Natural killer cell treated with Interleukin-12 subunit alpha and Interleukin-12 subunit beta and Interleukin-15 and Interleukin-18, amount 100 ng/mL, for 72 hours (primary cell): Measurements from ENCODE around the gene EPSTI1. TPM values are rescaled to one million over a fixed set of nuclear protein-coding genes. Genes with fewer than 3 reads are reported as not detected.

Experiments
- ATAC-seq, 2 donors: fragments of 150-1000 bp; cut with Tn5 transposase in 1 of 2; sonication (Bioruptor Pico), chemical (Tn5 transposase) in 1 of 2; 2 replicates each; pipeline ENCODE4 v1.10.0; 2021
- DNase-seq: peaks from one replicate; pipeline ENCODE4 v3.0.0; 2022; ENCODE audit warnings: low spot score
- H3K27ac Mint-ChIP-seq, 2 donors: 1 replicate in 1 of 2; 2 replicates in 1 of 2; pipeline ENCODE4 v1.8.0; 2022; ENCODE audit warnings: mixed read lengths in 2 of 2, mild to moderate bottlenecking in 1 of 2, moderate library complexity in 1 of 2
- H3K27me3 Mint-ChIP-seq, 2 donors: 1 replicate in 1 of 2; 2 replicates in 1 of 2; pipeline ENCODE4 v1.8.0; 2022; ENCODE audit warnings: mixed read lengths in 2 of 2
- H3K36me3 Mint-ChIP-seq: one replicate; pipeline ENCODE4 v1.8.0; 2022; ENCODE audit warnings: mixed read lengths
- H3K4me1 Mint-ChIP-seq, 2 donors: 1 replicate in 1 of 2; 2 replicates in 1 of 2; pipeline ENCODE4 v1.8.0; 2022; ENCODE audit warnings: low read depth in 2 of 2, mixed read lengths in 2 of 2, mild to moderate bottlenecking in 1 of 2
- H3K4me3 Mint-ChIP-seq: one replicate; pipeline ENCODE4 v1.8.0; 2022; ENCODE audit warnings: mixed read lengths
- H3K9me3 Mint-ChIP-seq: 2 replicates; pipeline ENCODE4 v1.8.0; 2022; ENCODE audit warnings: mixed read lengths
- total RNA-seq, 2 donors: library from RNA; stranded (reverse); gene quantifications; one replicate each; pipeline ENCODE4 v1.2.3, GENCODE V29; 2022

The EPSTI1 gene
- total RNA-seq, 2 donors from 2014 or later = 29.6 to 37.9 TPM

- no peak for ATAC-seq
- Mint-ChIP-seq H3K27ac (no peak overlapping the region), H3K27me3 (peaks cover under 1 to 2% of the 10 kb centered on the region in 2 donors), H3K4me1 (peaks cover 9 to 14% of the 10 kb centered on the region in 2 donors), H3K9me3 (no peaks in the 10 kb centered on the region), H3K36me3 (peaks cover 7% of the 10 kb centered on the region), H3K4me3 (no peak overlapping the region)
- DNase-seq = no peak
Measured at GRCh38 chr13:42885325-42885724, 106.7 kb downstream of the EPSTI1 start.

DNA sequence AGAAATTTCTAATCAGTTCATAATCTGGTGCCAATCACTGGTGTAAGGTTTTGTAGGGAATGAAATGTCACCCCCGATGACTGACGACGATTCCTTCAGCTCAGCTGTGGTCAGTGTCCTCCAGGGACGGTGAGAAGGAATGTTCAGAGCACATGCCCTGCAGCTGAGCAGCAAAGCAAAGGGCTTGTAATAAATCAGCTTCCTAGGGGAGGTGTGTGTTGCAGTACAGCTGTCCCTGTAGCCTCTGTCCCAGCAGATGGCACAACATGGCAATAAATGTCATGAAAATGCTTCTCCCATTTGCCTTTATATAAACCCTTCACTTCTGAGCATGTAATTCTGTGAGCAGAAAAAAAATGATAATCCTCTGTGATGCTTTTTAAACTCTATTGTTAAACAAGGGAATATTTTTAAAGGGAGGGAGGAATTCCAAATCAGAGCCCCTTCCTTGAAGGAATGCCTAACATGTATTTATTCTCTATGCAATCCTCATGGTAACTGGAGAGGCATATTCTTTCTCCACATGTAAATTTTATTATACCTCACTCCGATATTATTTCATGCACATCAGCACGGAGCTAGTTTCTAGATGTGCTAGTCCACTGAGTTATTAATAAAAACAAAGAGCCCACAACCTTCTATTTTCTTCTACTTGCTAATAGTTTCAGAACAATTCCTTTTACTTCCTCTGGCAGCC is 108.1 kb downstream of the EPSTI1 start:
- no peak overlapping the region for H3K4me3 Mint-ChIP-seq
- peaks cover 9 to 20% of the 10 kb centered on the region in 2 donors for H3K4me1 Mint-ChIP-seq
- ATAC-seq = no peak
- H3K36me3 Mint-ChIP-seq = peaks cover 13% of the 10 kb centered on the region
- H3K9me3 Mint-ChIP-seq = no peaks in the 10 kb centered on the region
- no peak overlapping the region for H3K27ac Mint-ChIP-seq
- peaks cover 6 to 9% of the 10 kb centered on the region in 2 donors for H3K27me3 Mint-ChIP-seq
- DNase-seq = no peak

DNA sequence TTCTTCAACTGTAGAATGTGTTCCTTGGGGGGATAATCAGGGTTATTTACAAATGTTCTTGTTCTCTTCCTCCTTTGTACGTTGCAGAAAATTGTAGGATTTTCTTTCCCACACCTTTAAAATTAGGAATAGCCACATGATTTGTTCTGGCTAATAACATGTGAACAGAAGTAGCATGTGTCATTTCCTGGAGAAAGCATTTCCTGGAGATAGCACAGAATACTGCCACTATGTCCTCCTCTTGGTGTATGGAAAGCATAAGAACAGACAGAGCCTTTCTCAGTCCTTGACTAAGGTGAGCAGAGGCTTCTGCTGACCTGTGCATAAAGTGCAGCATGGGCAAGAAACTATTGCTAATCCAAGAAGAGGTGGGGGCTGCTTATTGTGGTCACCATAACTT is 108.9 kb downstream of the EPSTI1 start:
- ATAC-seq = no peak
- no peak for DNase-seq
- Mint-ChIP-seq H3K9me3 (no peaks in the 10 kb centered on the region), H3K27ac (no peak overlapping the region), H3K36me3 (peaks cover 13% of the 10 kb centered on the region), H3K27me3 (peaks cover 6 to 9% of the 10 kb centered on the region in 2 donors), H3K4me1 (peaks cover 9 to 20% of the 10 kb centered on the region in 2 donors), H3K4me3 (no peak overlapping the region)

GRCh38 chr13:42880056-42880605 is 111.9 kb downstream of the EPSTI1 start:
- no peaks in the 10 kb centered on the region for H3K9me3 Mint-ChIP-seq
- ATAC-seq (no peak), DNase-seq (no peak)
- H3K4me1 Mint-ChIP-seq = peaks cover 9 to 20% of the 10 kb centered on the region in 2 donors
- H3K36me3 Mint-ChIP-seq = peaks cover 7% of the 10 kb centered on the region
- H3K27ac Mint-ChIP-seq = no peak overlapping the region
- H3K27me3 Mint-ChIP-seq = peaks cover 9 to 12% of the 10 kb centered on the region in 2 donors
- no peak overlapping the region for H3K4me3 Mint-ChIP-seq

DNA sequence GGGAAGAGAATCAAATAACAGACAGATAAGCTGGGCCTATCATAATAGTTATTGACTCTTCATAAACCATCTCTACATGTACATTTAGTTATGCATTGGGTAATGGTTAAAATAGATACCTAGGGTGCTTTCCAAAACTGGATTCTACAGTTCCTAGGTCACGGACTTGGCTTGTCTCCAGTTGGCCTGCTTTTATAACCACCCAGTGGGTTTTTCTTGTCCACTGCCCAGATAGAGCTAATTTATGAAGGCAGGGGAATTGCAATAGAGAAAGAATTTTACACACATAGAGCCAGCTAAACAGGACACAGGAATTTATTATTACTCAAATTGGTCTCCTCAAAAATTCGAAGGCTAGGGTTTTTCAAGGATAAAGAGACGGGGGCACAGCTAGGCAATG is 113.3 kb downstream of the EPSTI1 start:
- peaks cover 9 to 12% of the 10 kb centered on the region in 2 donors for H3K27me3 Mint-ChIP-seq
- H3K9me3 Mint-ChIP-seq = no peaks in the 10 kb centered on the region
- H3K4me3 Mint-ChIP-seq = no peak overlapping the region
- peaks cover 9 to 19% of the 10 kb centered on the region in 2 donors for H3K4me1 Mint-ChIP-seq
- H3K27ac Mint-ChIP-seq = no peak overlapping the region
- no peak for ATAC-seq
- H3K36me3 Mint-ChIP-seq = peaks cover 7% of the 10 kb centered on the region
- DNase-seq = no peak

DNA sequence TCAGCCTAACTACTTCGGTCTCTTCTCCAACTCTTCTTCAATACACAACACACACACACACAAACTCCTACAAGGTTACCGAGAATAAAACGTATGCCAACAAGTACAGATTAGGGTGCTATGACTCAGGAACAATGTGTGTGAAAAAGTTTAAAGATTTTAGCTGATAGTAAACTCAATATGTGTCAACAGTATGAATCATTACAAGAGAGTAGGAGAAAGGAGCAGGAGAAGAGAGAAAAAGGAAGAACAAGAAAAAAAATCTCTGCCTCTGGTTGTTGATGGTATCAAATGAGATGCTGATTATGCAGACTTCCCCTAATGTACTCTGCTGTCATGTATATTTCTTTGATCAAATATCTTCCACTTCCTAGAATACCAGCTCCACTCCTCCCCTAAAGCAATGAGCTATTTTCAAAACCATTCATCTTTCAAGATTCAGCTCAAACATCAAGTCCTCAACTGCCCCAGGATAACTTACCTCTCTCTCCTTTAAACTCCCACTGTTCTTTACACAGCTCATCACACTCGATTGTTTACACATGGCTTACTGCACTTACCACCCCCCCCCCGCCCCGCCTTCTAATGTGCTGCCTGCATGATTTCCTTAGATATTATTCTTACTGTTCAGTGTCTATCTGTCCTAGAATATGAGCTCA is 115.0 kb downstream of the EPSTI1 start:
- no peaks in the 10 kb centered on the region for H3K9me3 Mint-ChIP-seq
- no peak overlapping the region for H3K4me3 Mint-ChIP-seq
- DNase-seq (no peak), ATAC-seq (peak in 1 of 2 donors; percentile 61)
- H3K4me1 Mint-ChIP-seq = peaks cover 0 to 6% of the 10 kb centered on the region in 2 donors
- peaks cover 9 to 14% of the 10 kb centered on the region in 2 donors for H3K27me3 Mint-ChIP-seq
- no peak overlapping the region for H3K27ac Mint-ChIP-seq
- peaks cover 7% of the 10 kb centered on the region for H3K36me3 Mint-ChIP-seq

DNA sequence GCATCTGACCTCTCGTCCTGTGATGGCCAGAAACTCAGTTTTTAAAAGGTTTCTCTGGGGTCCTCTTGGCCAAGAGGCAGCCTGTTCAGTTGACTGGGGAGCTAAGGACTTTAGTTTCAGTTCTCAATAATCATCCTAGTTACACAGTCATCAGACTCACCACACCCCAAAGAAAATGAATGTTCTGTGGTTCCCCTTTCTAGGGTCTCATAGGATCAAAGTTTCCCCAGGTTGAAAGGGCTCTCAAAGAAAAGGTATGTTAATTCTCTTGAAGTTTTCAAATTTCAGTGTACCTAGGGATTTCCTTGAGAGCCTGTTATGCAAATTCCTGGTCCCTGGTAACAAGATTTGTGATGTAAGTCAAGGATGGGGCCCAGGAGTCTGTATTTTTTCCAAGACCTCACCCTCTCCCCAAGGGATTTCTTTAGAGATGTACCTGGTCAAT is 115.7 kb downstream of the EPSTI1 start:
- peak in 1 of 2 donors; percentile 60 for ATAC-seq
- H3K36me3 Mint-ChIP-seq = peaks cover 7% of the 10 kb centered on the region
- peaks cover 9 to 19% of the 10 kb centered on the region in 2 donors for H3K27me3 Mint-ChIP-seq
- no peak for DNase-seq
- peaks cover 0 to 6% of the 10 kb centered on the region in 2 donors for H3K4me1 Mint-ChIP-seq
- no peak overlapping the region for H3K27ac Mint-ChIP-seq
- no peak overlapping the region for H3K4me3 Mint-ChIP-seq
- no peaks in the 10 kb centered on the region for H3K9me3 Mint-ChIP-seq

- no peaks in the 10 kb centered on the region for H3K9me3 Mint-ChIP-seq
- H3K27ac Mint-ChIP-seq = no peak overlapping the region
- H3K36me3 Mint-ChIP-seq = peaks cover 7% of the 10 kb centered on the region
- peaks cover 9 to 19% of the 10 kb centered on the region in 2 donors for H3K27me3 Mint-ChIP-seq
- no peak for ATAC-seq
- no peak for DNase-seq
- no peak overlapping the region for H3K4me3 Mint-ChIP-seq
- H3K4me1 Mint-ChIP-seq = peaks cover 0 to 6% of the 10 kb centered on the region in 2 donors
Measured at GRCh38 chr13:42875475-42876269, 116.4 kb downstream of the EPSTI1 start.

GRCh38 chr13:42874221-42874620 is 117.8 kb downstream of the EPSTI1 start:
- ATAC-seq (no peak), DNase-seq (no peak)
- Mint-ChIP-seq H3K4me1 (no peaks in the 10 kb centered on the region), H3K4me3 (no peak overlapping the region), H3K27me3 (peaks cover 0 to 13% of the 10 kb centered on the region in 2 donors), H3K9me3 (no peaks in the 10 kb centered on the region), H3K27ac (no peak overlapping the region), H3K36me3 (no peaks in the 10 kb centered on the region)

- Mint-ChIP-seq H3K4me1 (no peaks in the 10 kb centered on the region), H3K4me3 (no peak overlapping the region), H3K27me3 (peaks cover 0 to 13% of the 10 kb centered on the region in 2 donors), H3K36me3 (no peaks in the 10 kb centered on the region), H3K27ac (no peak overlapping the region), H3K9me3 (no peaks in the 10 kb centered on the region)
- no peak for ATAC-seq
- DNase-seq = no peak
Measured at GRCh38 chr13:42873081-42873480, 119.0 kb downstream of the EPSTI1 start.

DNA sequence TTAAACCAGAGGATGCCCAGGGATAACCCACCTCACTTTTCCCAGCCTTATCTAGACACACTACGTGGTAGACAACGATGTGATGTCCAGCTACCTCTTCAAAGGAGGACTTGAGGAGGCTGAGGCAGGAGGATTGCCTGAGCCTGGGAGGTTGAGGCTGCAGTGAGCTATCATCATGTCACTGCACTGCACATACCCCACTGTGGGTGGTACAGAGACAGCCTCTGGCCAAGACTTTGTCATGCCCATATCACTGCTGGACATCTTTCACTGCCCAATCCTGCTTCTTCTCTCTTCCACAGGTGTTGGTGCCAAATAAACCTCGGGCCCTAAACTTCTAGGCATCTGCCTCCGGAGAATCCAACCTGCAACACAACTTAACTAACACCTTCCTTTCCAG is 124.8 kb downstream of the EPSTI1 start:
- no peak overlapping the region for H3K4me3 Mint-ChIP-seq
- H3K4me1 Mint-ChIP-seq = no peaks in the 10 kb centered on the region
- no peaks in the 10 kb centered on the region for H3K9me3 Mint-ChIP-seq
- H3K36me3 Mint-ChIP-seq = no peaks in the 10 kb centered on the region
- H3K27me3 Mint-ChIP-seq = peaks cover 12 to 15% of the 10 kb centered on the region in 2 donors
- no peak overlapping the region for H3K27ac Mint-ChIP-seq
- DNase-seq (no peak), ATAC-seq (peak in 1 of 2 donors; percentile 45)

GRCh38 chr13:42865768-42866102 is 126.3 kb downstream of the EPSTI1 start:
- peaks cover 6 to 22% of the 10 kb centered on the region in 2 donors for H3K27me3 Mint-ChIP-seq
- no peaks in the 10 kb centered on the region for H3K36me3 Mint-ChIP-seq
- no peaks in the 10 kb centered on the region for H3K9me3 Mint-ChIP-seq
- DNase-seq = no peak
- no peak overlapping the region for H3K4me3 Mint-ChIP-seq
- no peak overlapping the region for H3K27ac Mint-ChIP-seq
- no peaks in the 10 kb centered on the region for H3K4me1 Mint-ChIP-seq
- peak in 1 of 2 donors; percentile 40 for ATAC-seq

GRCh38 chr13:42864952-42865767 is 126.9 kb downstream of the EPSTI1 start:
- Mint-ChIP-seq H3K4me3 (no peak overlapping the region), H3K36me3 (no peaks in the 10 kb centered on the region), H3K27ac (no peak overlapping the region), H3K27me3 (peaks cover 6 to 22% of the 10 kb centered on the region in 2 donors), H3K4me1 (no peaks in the 10 kb centered on the region), H3K9me3 (no peaks in the 10 kb centered on the region)
- DNase-seq (no peak), ATAC-seq (peak in 1 of 2 donors; percentile 6)
